ENCODE results near the gene KIF25. TPM values are rescaled to one million over a fixed set of nuclear protein-coding genes. Genes with fewer than 3 reads are reported as not detected.

The KIF25 gene
- total RNA-seq, 2 donors from 2014 or later, result 0.28 to 0.82 TPM

GRCh38 chr6:168053957-168054471 lies 56.5 kb downstream of the KIF25 start:
- no peak for DNase-seq (ENCODE audit: low spot score)
- TF ChIP-seq POLR2AphosphoS5 (IDR thresholded peaks at IDR 0.05) (no peak), POLR2A (IDR thresholded peaks at IDR 0.05) (no peak)
- TF ChIP-seq, protein P1, sequence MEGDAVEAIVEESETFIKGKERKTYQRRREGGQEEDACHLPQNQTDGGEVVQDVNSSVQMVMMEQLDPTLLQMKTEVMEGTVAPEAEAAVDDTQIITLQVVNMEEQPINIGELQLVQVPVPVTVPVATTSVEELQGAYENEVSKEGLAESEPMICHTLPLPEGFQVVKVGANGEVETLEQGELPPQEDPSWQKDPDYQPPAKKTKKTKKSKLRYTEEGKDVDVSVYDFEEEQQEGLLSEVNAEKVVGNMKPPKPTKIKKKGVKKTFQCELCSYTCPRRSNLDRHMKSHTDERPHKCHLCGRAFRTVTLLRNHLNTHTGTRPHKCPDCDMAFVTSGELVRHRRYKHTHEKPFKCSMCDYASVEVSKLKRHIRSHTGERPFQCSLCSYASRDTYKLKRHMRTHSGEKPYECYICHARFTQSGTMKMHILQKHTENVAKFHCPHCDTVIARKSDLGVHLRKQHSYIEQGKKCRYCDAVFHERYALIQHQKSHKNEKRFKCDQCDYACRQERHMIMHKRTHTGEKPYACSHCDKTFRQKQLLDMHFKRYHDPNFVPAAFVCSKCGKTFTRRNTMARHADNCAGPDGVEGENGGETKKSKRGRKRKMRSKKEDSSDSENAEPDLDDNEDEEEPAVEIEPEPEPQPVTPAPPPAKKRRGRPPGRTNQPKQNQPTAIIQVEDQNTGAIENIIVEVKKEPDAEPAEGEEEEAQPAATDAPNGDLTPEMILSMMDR (IDR thresholded peaks at IDR 0.05), result no peak
- H3K4me1 ChIP-seq (replicated peaks), result no peaks in the 10 kb centered on the region
- no peaks in the 10 kb centered on the region for H3K36me3 ChIP-seq
- WGBS, result 95% methylated on average over 14 of the region's 14 CpGs
- H3K4me3 ChIP-seq, result no peak overlapping the region
- H3K27me3 ChIP-seq (replicated peaks; ENCODE audit: insufficient read depth), result no peaks in the 10 kb centered on the region
- no peaks in the 10 kb centered on the region for H3K9me3 ChIP-seq
- intact Hi-C loops (cut with DNase I), result no loop called here
- no peak overlapping the region for H3K27ac ChIP-seq

DNA sequence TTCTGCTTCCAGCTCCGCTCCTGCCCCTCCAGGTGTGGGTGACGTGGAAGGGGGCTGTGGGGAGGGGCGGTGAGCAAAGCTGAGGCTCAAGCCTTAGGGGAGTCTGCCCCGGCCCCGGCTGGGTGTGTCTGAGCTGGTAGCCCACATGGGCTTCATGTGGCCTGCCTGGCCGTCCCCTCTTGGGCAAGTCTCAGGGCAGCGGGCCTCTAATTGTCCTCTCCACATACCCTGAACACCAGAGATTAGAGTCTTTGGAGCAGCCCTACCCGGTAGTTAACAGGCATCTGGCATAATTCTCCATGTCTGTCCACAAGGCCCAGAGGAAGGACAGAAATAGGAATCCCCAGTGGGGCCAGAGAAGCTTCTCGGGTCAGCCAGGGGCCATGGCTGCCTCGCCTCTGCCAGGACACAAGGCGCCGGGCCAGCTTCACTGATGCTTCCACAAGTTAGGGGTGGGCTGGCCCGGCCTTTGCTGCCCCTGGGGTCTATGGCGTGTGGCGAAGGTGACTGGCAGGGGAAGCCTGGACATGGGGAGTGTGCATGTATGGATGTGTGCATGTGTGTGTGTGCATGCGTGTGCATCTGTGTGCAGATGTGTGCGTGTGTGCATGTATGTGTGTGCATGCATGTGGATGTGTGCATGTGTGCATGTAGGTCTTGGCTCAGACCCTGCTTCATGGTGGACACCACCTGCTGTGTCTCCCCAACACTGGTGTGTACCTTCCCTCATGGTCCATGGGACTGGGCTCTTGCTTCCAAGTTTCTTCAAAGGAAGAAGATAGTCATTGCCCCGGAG lies 57.5 kb downstream of the KIF25 start:
- intact Hi-C loops (cut with DNase I), result no loop called here
- WGBS, result 81% methylated on average over 18 of the region's 18 CpGs
- Histone ChIP-seq H3K9me3 (no peaks in the 10 kb centered on the region), H3K27ac (no peak overlapping the region), H3K36me3 (no peaks in the 10 kb centered on the region), H3K4me3 (no peak overlapping the region), H3K4me1 (replicated peaks) (no peaks in the 10 kb centered on the region), H3K27me3 (replicated peaks; ENCODE audit: insufficient read depth) (no peaks in the 10 kb centered on the region)
- no peak for DNase-seq (ENCODE audit: low spot score)
- no peak for TF ChIP-seq POLR2A (IDR thresholded peaks at IDR 0.05)
- TF ChIP-seq POLR2AphosphoS5 (IDR thresholded peaks at IDR 0.05), result no peak
- TF ChIP-seq, protein P1 (IDR thresholded peaks at IDR 0.05), result no peak

GRCh38 chr6:168055696-168056489 lies 58.4 kb downstream of the KIF25 start:
- DNase-seq (ENCODE audit: low spot score), result no peak
- Histone ChIP-seq H3K4me1 (replicated peaks) (no peaks in the 10 kb centered on the region), H3K27ac (no peak overlapping the region), H3K9me3 (no peaks in the 10 kb centered on the region), H3K4me3 (no peak overlapping the region), H3K36me3 (no peaks in the 10 kb centered on the region), H3K27me3 (replicated peaks; ENCODE audit: insufficient read depth) (no peaks in the 10 kb centered on the region)
- 92% methylated on average over 22 of the region's 22 CpGs for WGBS
- TF ChIP-seq POLR2AphosphoS5 (IDR thresholded peaks at IDR 0.05), result no peak
- TF ChIP-seq, protein P1 (IDR thresholded peaks at IDR 0.05), result no peak
- TF ChIP-seq POLR2A (IDR thresholded peaks at IDR 0.05), result no peak
- intact Hi-C loops (cut with DNase I), result no loop called here

GRCh38 chr6:168056892-168057527 lies 59.5 kb downstream of the KIF25 start:
- no peak for DNase-seq (ENCODE audit: low spot score)
- intact Hi-C loops (cut with DNase I), result no loop called here
- no peaks in the 10 kb centered on the region for H3K9me3 ChIP-seq
- H3K4me1 ChIP-seq (replicated peaks), result no peaks in the 10 kb centered on the region
- WGBS, result 84% methylated on average over 23 of the region's 24 CpGs
- no peak overlapping the region for H3K4me3 ChIP-seq
- TF ChIP-seq, protein P1 (IDR thresholded peaks at IDR 0.05), result no peak
- TF ChIP-seq POLR2AphosphoS5 (IDR thresholded peaks at IDR 0.05) (no peak), POLR2A (IDR thresholded peaks at IDR 0.05) (no peak)
- no peaks in the 10 kb centered on the region for H3K27me3 ChIP-seq (replicated peaks; ENCODE audit: insufficient read depth)
- H3K27ac ChIP-seq, result no peak overlapping the region
- H3K36me3 ChIP-seq, result no peaks in the 10 kb centered on the region
